K562 (cell line): ENCODE measurements around the gene CHD2. TPM values are rescaled to one million over a fixed set of nuclear protein-coding genes. Genes with fewer than 3 reads are reported as not detected.

Source experiments
- AFF1 ChIP-seq, 2 experiments: fragments of 450-650 bp; IDR thresholded peaks; 2 replicates each; pipeline ENCODE4 v1.6.1; 2018; ENCODE audit warnings: mild to moderate bottlenecking in 2 of 2, low read depth in 1 of 2; ENCODE audit not compliant: partially characterized antibody in 2 of 2
- BACH1 ChIP-seq: fragments of 200-800 bp; sonication (Bioruptor generic); IDR thresholded peaks from 2 replicates; pipeline ENCODE4 v1.6.1; 2016; ENCODE audit warnings: missing genetic modification characterization, missing compliant biosample characterization
- BRD4 ChIP-seq: fragments of 200-600 bp; sonication (generic); IDR thresholded peaks from 2 replicates; pipeline ENCODE4 v1.6.1; 2017; ENCODE audit warnings: inconsistent platforms
- CEBPG ChIP-seq, 3 experiments: fragments of 200-800 bp in 1 of 3; sonication (Bioruptor generic) in 1 of 3; sonication (generic) in 1 of 3; formaldehyde crosslinking in 1 of 3; IDR thresholded peaks in 2 of 3; conservative IDR thresholded peaks in 1 of 3; 2 replicates each; pipeline versions ENCODE4 v1.6.1 to v1.8.0; 2016 to 2022; ENCODE audit warnings: missing compliant biosample characterization in 2 of 3, missing genetic modification characterization in 2 of 3, mild to moderate bottlenecking in 1 of 3, missing genetic modification reagents in 1 of 3
- ILF3 ChIP-seq: fragments of 450-650 bp; IDR thresholded peaks from 2 replicates; pipeline ENCODE4 v1.6.1; 2018; ENCODE audit warnings: antibody characterized with exemption, mild to moderate bottlenecking, moderate library complexity, borderline replicate concordance
- IRF9 ChIP-seq: fragments of 450-650 bp; IDR thresholded peaks from 2 replicates; pipeline ENCODE4 v1.6.1; 2016; ENCODE audit warnings: missing biosample characterization, missing genetic modification characterization
- KLF6 ChIP-seq: fragments of 250-450 bp; sonication (Bioruptor Pico); IDR thresholded peaks from 2 replicates; pipeline ENCODE4 v1.4.0; 2020; ENCODE audit warnings: mild to moderate bottlenecking, moderate library complexity, borderline replicate concordance
- LEF1 ChIP-seq: fragments of 450-650 bp; IDR thresholded peaks from 2 replicates; pipeline ENCODE4 v1.6.1; 2016; ENCODE audit warnings: mild to moderate bottlenecking
- MNT ChIP-seq, 2 experiments: fragments of 450-650 bp; conservative IDR thresholded peaks; 2 replicates each; pipeline ENCODE4 v1.6.1; 2017; ENCODE audit warnings: mild to moderate bottlenecking in 2 of 2, moderate library complexity in 2 of 2
- NFRKB ChIP-seq: fragments of 450-650 bp; IDR thresholded peaks from 2 replicates; pipeline ENCODE4 v1.6.1; 2016; ENCODE audit warnings: low read depth
- NR2C1 ChIP-seq, 2 experiments: fragments of 450-650 bp; IDR thresholded peaks; 2 replicates each; pipeline ENCODE4 v1.6.1; 2017; ENCODE audit warnings: mild to moderate bottlenecking in 2 of 2, antibody characterized with exemption in 1 of 2, inconsistent platforms in 1 of 2, missing compliant biosample characterization in 1 of 2, missing genetic modification characterization in 1 of 2
- RBM17 ChIP-seq: fragments of 200-400 bp; formaldehyde crosslinking; IDR thresholded peaks from 2 replicates; pipeline ENCODE4 v1.6.1; 2017; ENCODE audit warnings: low read depth, mild to moderate bottlenecking, low read length, borderline replicate concordance
- THRB ChIP-seq: fragments of 450-650 bp; formaldehyde crosslinking; conservative IDR thresholded peaks from 2 replicates; pipeline ENCODE4 v1.4.0; 2022; ENCODE audit warnings: mild to moderate bottlenecking, missing genetic modification characterization
- ZC3H11A ChIP-seq: IDR thresholded peaks from 2 replicates; pipeline ENCODE4 v1.6.1; 2012; ENCODE audit warnings: low read depth, low read length, improper control_type of control experiment
- ZNF644 ChIP-seq: fragments of 200-800 bp; sonication (Bioruptor generic); IDR thresholded peaks from 2 replicates; pipeline ENCODE4 v1.6.1; 2016; ENCODE audit warnings: low read depth, missing genetic modification characterization, missing compliant biosample characterization
- polyA plus RNA-seq, 8 experiments: library from polyadenylated mRNA; depleted of rRNA in 4 of 8; stranded (reverse) in 5 of 8; unstranded in 3 of 8; fragments of >200 nt; fragmentation: Nextera tagmentation in 2 of 8; fragmentation: Illumina TruSeq in 1 of 8; extraction: Ambion mirVana in 2 of 8; extraction: Trizol in 1 of 8; gene quantifications; 2 replicates each; pipeline versions ENCODE4 v1.2.1 to v1.2.3, GENCODE V29; 2011 to 2014; ENCODE audit warnings: inconsistent platforms in 1 of 8, missing spikeins in 1 of 8
- total RNA-seq, 7 experiments: library from RNA; depleted of rRNA in 6 of 7; stranded (reverse); fragments of >200 nt in 6 of 7; fragmentation: Illumina TruSeq in 2 of 7; extraction: Trizol in 2 of 7; gene quantifications; 2 replicates each; pipeline versions ENCODE4 v1.2.1 to v1.2.3, GENCODE V29; 2011 to 2021; ENCODE audit warnings: low replicate concordance in 1 of 7

The CHD2 gene
- total and polyA plus RNA-seq, 9 of the 15 experiments (the other 6 are each of a cell fraction or from before 2014, with no cell fraction given): 38.9 to 70.8 (median 56.2) TPM

- TF ChIP-seq MNT (conservative IDR thresholded peaks at IDR 0.05) (peak; percentile 39 to 62; a peak in 3 of 4 replicates), BACH1 (tag) (peak; percentile 84), AFF1 (IDR thresholded peaks at IDR 0.05; ENCODE audit: low read depth in 1 of 2, partially characterized antibody in 2 of 2) (peak in 1 of 2 experiments; percentile 61), THRB (CRISPR knock-in tag) (0 out of 2 replicates have a peak, but pooled peaks have one; percentile 9), LEF1 (peak; percentile 67; the same call in 1 of the 2 replicates), ILF3 (0 out of 2 replicates have a peak, but pooled peaks have one; percentile 64), BRD4 (peak; percentile 78; the same call in 1 of the 2 replicates), NR2C1 (IDR thresholded peaks at IDR 0.05) (peak; percentile 72), NR2C1 (tag; IDR thresholded peaks at IDR 0.05) (peak; percentile 24; the same call in 1 of the 2 replicates), KLF6 (peak; percentile 90), NFRKB (peak; percentile 93; the same call in 1 of the 2 replicates), IRF9 (tag) (peak; percentile 63; the same call in 1 of the 2 replicates), ZC3H11A (peak; percentile 100), ZNF644 (tag) (peak; percentile 78; the same call in 1 of the 2 replicates), RBM17 (no peak), CEBPG (CRISPR knock-in tag; IDR thresholded peaks at IDR 0.05) (peak; percentile 71), CEBPG (tag; conservative IDR thresholded peaks at IDR 0.05 in 1 of 2, IDR thresholded peaks at IDR 0.05 in 1 of 2) (peak; percentile 72 to 92)
These were observed 17.7 kb downstream of the CHD2 start (continued) for GRCh38 chr15:92917598-92918407.
